ENCODE results near the gene ITGA1.

DNA sequence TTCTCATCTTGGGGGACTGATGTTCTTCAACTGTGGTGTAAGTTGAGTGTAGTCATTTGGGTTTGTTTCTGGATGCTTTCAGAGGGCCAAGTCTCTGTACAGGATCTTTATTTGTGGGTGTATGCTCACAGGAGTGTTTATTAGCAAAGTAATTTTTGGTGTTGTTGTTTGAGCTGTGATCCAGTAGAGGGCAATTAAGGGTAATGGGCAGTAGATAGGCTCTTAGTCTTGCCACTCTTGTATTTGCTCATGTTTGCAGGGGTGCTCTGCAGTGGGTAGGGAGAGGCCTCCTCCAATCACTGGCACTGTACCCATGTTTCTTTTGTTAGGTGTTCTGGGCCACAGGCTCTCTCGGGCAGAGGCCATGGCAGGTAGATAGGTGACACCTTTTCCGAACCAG, 155.6 kb downstream of the ITGA1 start:
- TF ChIP-seq, protein P1, sequence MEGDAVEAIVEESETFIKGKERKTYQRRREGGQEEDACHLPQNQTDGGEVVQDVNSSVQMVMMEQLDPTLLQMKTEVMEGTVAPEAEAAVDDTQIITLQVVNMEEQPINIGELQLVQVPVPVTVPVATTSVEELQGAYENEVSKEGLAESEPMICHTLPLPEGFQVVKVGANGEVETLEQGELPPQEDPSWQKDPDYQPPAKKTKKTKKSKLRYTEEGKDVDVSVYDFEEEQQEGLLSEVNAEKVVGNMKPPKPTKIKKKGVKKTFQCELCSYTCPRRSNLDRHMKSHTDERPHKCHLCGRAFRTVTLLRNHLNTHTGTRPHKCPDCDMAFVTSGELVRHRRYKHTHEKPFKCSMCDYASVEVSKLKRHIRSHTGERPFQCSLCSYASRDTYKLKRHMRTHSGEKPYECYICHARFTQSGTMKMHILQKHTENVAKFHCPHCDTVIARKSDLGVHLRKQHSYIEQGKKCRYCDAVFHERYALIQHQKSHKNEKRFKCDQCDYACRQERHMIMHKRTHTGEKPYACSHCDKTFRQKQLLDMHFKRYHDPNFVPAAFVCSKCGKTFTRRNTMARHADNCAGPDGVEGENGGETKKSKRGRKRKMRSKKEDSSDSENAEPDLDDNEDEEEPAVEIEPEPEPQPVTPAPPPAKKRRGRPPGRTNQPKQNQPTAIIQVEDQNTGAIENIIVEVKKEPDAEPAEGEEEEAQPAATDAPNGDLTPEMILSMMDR (IDR thresholded peaks at IDR 0.05) = no peak
- no peak for TF ChIP-seq POLR2A (IDR thresholded peaks at IDR 0.05)
